HL-60 (cell line): ENCODE results near the gene PRSS8.

ENCODE experiments used
- CTCF ChIP-seq: IDR thresholded peaks from one replicate; pipeline ENCODE4 v1.5.1; 2011; ENCODE audit warnings: low read length, control low read depth, inconsistent platforms; ENCODE audit not compliant: insufficient read depth
- GABPA ChIP-seq: IDR thresholded peaks from 2 replicates; pipeline ENCODE4 v1.6.1; 2012; ENCODE audit warnings: low read depth
- POLR2AphosphoS5 ChIP-seq: IDR thresholded peaks from 2 replicates; pipeline ENCODE4 v1.6.1; 2012; ENCODE audit warnings: low read depth
- REST ChIP-seq: IDR thresholded peaks from 2 replicates; pipeline ENCODE4 v1.6.1; 2012; ENCODE audit warnings: low read depth; ENCODE audit not compliant: insufficient replicate concordance
- SPI1 ChIP-seq: IDR thresholded peaks from 2 replicates; pipeline ENCODE4 v1.6.1; 2012; ENCODE audit warnings: low read depth, mild to moderate bottlenecking, borderline replicate concordance

GRCh38 chr16:31109622-31110021, 25.9 kb downstream of the PRSS8 start:
- TF ChIP-seq CTCF (no peak), POLR2AphosphoS5 (no peak), SPI1 (no peak), REST (no peak), GABPA (no peak)
